Activated CD8-positive, alpha-beta T cell treated with anti-CD3 and anti-CD28 coated beads for 36 hours (primary cell): ENCODE measurements around the gene HMGN4. TPM values are rescaled to one million over a fixed set of nuclear protein-coding genes. Genes with fewer than 3 reads are reported as not detected.

Experiments
- ATAC-seq: fragments of 200-7000 bp; cut with Tn5 transposase; one replicate; pipeline ENCODE4 v1.10.0; 2021; ENCODE audit warnings: mild to moderate bottlenecking, moderate library complexity
- CTCF ChIA-PET: fragments of 350-600 bp; sonication (Branson Sonifier 250); formaldehyde crosslinking; loops from one replicate; lab custom pipeline; 2021; ENCODE audit warnings: antibody characterized with exemption; lab: Charles Lee
- POLR2A ChIA-PET: fragments of 350-600 bp; sonication (Branson Sonifier 250); formaldehyde crosslinking; loops from one replicate; lab custom pipeline; 2021; ENCODE audit warnings: antibody characterized with exemption; lab: Charles Lee
- DNase-seq: peaks from one replicate; pipeline ENCODE4 v3.0.0-alpha.2; 2020
- H3K27ac Mint-ChIP-seq: one replicate; pipeline ENCODE4 v1.8.0; 2021; ENCODE audit warnings: mild to moderate bottlenecking, mixed read lengths
- H3K27me3 Mint-ChIP-seq: one replicate; pipeline ENCODE4 v1.8.0; 2021; ENCODE audit warnings: mixed read lengths
- H3K36me3 Mint-ChIP-seq: one replicate; pipeline ENCODE4 v1.8.0; 2021; ENCODE audit warnings: low read depth, mixed read lengths
- H3K4me1 Mint-ChIP-seq: one replicate; pipeline ENCODE4 v1.8.0; 2021; ENCODE audit warnings: low read depth, mixed read lengths
- H3K4me3 Mint-ChIP-seq: one replicate; pipeline ENCODE4 v1.8.0; 2021; ENCODE audit warnings: mild to moderate bottlenecking, moderate library complexity, mixed read lengths
- H3K9me3 Mint-ChIP-seq: one replicate; pipeline ENCODE4 v1.8.0; 2021; ENCODE audit warnings: mixed read lengths
- intact Hi-C: fragments of 100-400 bp; cut with micrococcal nuclease; formaldehyde crosslinking; loops from one replicate; pipeline ENCODE4 v1.10.0; 2022
- total RNA-seq, 2 experiments: library from RNA; stranded (reverse); gene quantifications; one replicate each; pipeline ENCODE4 v1.2.3, GENCODE V29; 2021
- TF ChIP-seq, protein P1 (sequence below): fragments of 200-600 bp; IDR thresholded peaks from one replicate; pipeline ENCODE4 v1.8.0; 2022; ENCODE audit warnings: antibody characterized with exemption, mild to moderate bottlenecking

HMGN4 gene
- total RNA-seq, 2 experiments from 2014 or later: 80.2 to 83.3 TPM

DNA sequence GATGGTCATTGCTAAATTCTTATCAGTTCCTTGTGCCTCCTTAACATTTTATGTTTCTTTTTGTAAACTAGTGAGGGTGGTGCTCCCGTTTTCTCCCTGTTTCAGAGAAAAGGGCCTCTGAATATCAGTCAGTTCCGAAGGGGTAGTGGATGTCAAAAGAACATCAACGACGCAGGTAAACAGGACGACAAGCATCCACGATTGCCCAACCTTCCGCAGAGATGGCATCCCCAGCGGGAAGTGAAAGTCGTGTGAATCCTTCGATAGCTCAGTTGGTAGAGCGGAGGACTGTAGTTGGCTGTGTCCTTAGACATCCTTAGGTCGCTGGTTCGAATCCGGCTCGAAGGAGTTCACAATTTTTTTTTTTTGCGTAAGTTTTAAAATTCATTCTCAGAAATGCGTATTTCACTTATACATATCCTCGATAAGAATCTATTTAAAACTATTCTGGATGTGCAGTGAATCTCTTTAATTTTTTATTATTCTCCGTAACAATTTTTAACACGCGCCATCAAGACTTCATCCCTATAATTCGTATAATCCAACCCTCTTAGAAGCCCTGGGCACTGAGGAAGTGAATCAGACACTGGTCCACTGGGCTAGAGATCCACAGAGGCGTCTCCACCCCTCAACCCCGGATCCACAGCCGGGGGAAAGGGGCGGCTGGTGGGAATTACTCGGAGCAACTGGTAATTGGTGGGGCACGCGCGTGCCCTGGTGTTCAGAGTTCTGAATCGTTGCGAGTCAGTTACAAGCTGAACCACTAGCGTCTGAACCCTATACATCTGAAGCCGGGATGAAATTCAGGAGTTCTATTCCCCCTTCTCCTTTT, 30.7 kb downstream of the HMGN4 start:
- peaks cover 3% of the 10 kb centered on the region for H3K27me3 Mint-ChIP-seq
- TF ChIP-seq, protein P1, sequence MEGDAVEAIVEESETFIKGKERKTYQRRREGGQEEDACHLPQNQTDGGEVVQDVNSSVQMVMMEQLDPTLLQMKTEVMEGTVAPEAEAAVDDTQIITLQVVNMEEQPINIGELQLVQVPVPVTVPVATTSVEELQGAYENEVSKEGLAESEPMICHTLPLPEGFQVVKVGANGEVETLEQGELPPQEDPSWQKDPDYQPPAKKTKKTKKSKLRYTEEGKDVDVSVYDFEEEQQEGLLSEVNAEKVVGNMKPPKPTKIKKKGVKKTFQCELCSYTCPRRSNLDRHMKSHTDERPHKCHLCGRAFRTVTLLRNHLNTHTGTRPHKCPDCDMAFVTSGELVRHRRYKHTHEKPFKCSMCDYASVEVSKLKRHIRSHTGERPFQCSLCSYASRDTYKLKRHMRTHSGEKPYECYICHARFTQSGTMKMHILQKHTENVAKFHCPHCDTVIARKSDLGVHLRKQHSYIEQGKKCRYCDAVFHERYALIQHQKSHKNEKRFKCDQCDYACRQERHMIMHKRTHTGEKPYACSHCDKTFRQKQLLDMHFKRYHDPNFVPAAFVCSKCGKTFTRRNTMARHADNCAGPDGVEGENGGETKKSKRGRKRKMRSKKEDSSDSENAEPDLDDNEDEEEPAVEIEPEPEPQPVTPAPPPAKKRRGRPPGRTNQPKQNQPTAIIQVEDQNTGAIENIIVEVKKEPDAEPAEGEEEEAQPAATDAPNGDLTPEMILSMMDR: peak; percentile 43
- peak overlapping the region; percentile 89 for H3K4me3 Mint-ChIP-seq
- H3K36me3 Mint-ChIP-seq: peaks cover 3% of the 10 kb centered on the region
- DNase-seq: peak; percentile 95
- POLR2A ChIA-PET: interaction anchor here (0.7 to 5.3 kb wide), 8 partner anchors 10 to 246 kb away, joined by 3 to 25 read pairs (median 4); partner anchors contain the start of gene HMGN4
- CTCF ChIA-PET: interaction anchor here (0.6 to 3.1 kb wide), 18 partner anchors 12 to 247 kb away, joined by 3 to 17 read pairs (median 5); partner anchors contain the start of gene ABT1
- peak overlapping the region; percentile 88 for H3K27ac Mint-ChIP-seq
- peak; percentile 75 for ATAC-seq
- intact Hi-C loops: loop anchor here (5.0 kb wide), 1 partner anchor 227 kb away; no protein-coding TSS in a partner anchor
- peaks cover 23% of the 10 kb centered on the region for H3K4me1 Mint-ChIP-seq
- no peaks in the 10 kb centered on the region for H3K9me3 Mint-ChIP-seq

DNA sequence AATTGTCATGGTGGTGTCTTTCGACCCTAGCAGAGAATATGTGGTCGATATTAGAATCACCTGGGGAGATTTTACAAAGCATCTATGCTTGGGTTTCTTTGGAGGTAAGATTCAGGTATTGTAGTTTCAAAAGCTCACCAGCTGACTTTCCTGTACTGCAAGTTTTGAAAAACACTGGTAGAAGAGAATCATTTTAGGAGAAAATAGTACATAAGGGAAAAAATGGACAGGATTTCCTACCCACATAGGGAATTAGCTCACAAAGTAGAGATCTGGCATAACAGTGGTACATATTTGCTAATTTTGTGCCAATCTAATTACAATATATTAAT, 31.2 kb downstream of the HMGN4 start:
- H3K27me3 Mint-ChIP-seq: peaks cover 3% of the 10 kb centered on the region
- TF ChIP-seq, protein P1: no peak
- H3K9me3 Mint-ChIP-seq: no peaks in the 10 kb centered on the region
- H3K36me3 Mint-ChIP-seq: peaks cover 3% of the 10 kb centered on the region
- ChIA-PET CTCF (interaction anchor here (0.6 to 3.1 kb wide), 15 partner anchors 13 to 247 kb away, joined by 3 to 17 read pairs (median 5); no protein-coding TSS in a partner anchor), POLR2A (interaction anchor here (0.7 to 5.3 kb wide), 5 partner anchors 13 to 235 kb away, joined by 3 to 25 read pairs (median 4); no protein-coding TSS in a partner anchor)
- no peak for DNase-seq
- H3K27ac Mint-ChIP-seq: peak overlapping the region; percentile 88
- peaks cover 23% of the 10 kb centered on the region for H3K4me1 Mint-ChIP-seq
- intact Hi-C loops: loop anchor here (5.0 kb wide), 1 partner anchor 227 kb away; no protein-coding TSS in a partner anchor
- H3K4me3 Mint-ChIP-seq: peak overlapping the region; percentile 89
- no peak for ATAC-seq

DNA sequence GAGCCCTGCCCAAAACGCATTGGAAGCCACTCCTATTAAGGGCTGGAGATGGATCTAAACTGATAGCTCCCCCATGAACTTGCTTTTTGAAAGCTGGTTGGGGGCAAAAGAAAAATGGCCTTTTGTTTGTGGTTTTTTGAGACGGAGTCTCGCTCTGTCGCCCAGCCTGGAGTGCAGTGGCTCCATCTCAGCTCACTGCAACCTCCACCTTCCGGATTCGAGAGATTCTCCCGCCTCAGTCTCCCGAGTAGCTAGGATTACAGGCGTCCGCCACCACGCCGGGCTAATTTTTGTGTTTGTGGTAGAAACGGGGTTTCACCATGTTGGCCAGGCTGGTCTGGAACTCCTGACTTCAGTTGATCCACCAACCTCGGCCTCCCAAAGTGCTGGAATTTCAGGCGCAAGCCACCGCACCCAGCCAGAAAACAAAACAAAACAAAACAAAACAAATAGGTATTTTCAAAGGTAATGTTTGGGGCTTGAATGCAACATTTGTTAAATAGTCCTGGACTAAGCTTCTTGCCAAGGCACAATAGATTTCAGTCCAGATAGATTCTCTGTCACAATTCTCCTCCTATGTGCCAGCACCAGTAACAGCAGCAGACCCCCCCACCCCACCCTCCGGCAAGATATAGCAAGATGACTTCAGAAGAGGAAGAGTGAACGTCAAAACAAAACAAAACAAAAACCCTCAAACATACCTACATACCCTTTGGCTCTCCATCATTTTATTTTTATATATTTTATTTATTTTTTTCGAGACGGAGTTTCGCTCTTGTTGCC, 32.1 kb downstream of the HMGN4 start:
- H3K36me3 Mint-ChIP-seq: peaks cover 3% of the 10 kb centered on the region
- DNase-seq (no peak), ATAC-seq (no peak)
- H3K9me3 Mint-ChIP-seq: no peaks in the 10 kb centered on the region
- no peak overlapping the region for H3K27ac Mint-ChIP-seq
- TF ChIP-seq, protein P1: no peak
- ChIA-PET CTCF (interaction anchor here (0.6 to 3.1 kb wide), 15 partner anchors 10 to 248 kb away, joined by 3 to 17 read pairs (median 5); no protein-coding TSS in a partner anchor), POLR2A (interaction anchor here (0.7 to 5.3 kb wide), 5 partner anchors 14 to 239 kb away, joined by 3 to 25 read pairs (median 3); no protein-coding TSS in a partner anchor)
- peaks cover 3% of the 10 kb centered on the region for H3K27me3 Mint-ChIP-seq
- intact Hi-C loops: no loop called here
- peaks cover 23% of the 10 kb centered on the region for H3K4me1 Mint-ChIP-seq
- no peak overlapping the region for H3K4me3 Mint-ChIP-seq

DNA sequence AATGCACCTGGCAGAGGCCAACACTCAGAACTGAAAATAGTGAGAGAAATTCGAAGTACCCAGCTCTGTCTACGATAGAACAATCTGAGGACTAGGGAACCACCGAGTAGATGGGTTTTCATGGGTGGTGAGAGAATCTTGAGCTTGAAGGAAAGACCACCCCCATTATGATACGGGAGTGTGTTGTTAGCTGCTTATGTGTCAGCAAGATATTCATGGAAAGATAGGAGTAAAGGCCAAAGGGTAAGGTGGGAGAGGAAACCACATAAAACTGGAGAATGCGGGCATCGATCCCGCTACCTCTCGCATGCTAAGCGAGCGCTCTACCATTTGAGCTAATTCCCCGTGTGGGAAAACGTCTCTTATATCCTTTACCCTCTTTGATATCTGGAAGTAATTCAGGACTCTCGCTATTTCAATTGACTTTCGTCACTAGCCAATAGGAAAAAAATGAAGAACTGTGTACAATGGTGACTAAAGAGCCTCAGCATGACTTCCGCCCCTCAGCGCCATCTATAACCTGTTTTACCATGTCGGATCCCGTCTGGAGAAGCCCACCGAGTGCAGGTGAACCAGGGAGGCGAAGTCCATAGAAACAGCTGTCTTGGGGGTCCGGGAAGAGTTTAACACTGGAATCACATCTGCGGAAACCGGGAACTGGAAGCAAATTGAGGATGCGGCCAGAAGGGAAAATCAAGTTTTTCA, 33.6 kb downstream of the HMGN4 start:
- Mint-ChIP-seq H3K4me3 (peak overlapping the region; percentile 80), H3K27me3 (peaks cover 3% of the 10 kb centered on the region), H3K36me3 (peaks cover 3% of the 10 kb centered on the region), H3K9me3 (no peaks in the 10 kb centered on the region), H3K27ac (peak overlapping the region; percentile 85), H3K4me1 (peaks cover 23% of the 10 kb centered on the region)
- peak; percentile 66 for DNase-seq
- ChIA-PET CTCF (interaction anchor here (0.6 to 15.0 kb wide), 12 partner anchors 8 to 242 kb away, joined by 3 to 180 read pairs (median 4); partner anchors contain the start of genes ABT1 and HMGN4), POLR2A (interaction anchor here (0.6 to 5.3 kb wide), 6 partner anchors 18 to 268 kb away, joined by 3 to 25 read pairs (median 3); no protein-coding TSS in a partner anchor)
- ATAC-seq: peak; percentile 49
- TF ChIP-seq, protein P1: no peak
- intact Hi-C loops: loop anchor here (1.0 kb wide), 2 partner anchors 17 to 25 kb away; partner anchors contain the start of gene ABT1
